Neural progenitor cell (in vitro differentiated cells): ENCODE results near the gene ZNF343.

Experiments used
- EZH2phosphoT487 ChIP-seq: fragments of 200-600 bp; sonication (generic); IDR thresholded peaks from 2 replicates; pipeline ENCODE4 v1.6.1; 2017; ENCODE audit warnings: antibody characterized with exemption
- TF ChIP-seq, protein P1 (sequence below): fragments of 200-600 bp; sonication (generic); IDR thresholded peaks from 2 replicates; pipeline ENCODE4 v1.5.1; 2017; ENCODE audit warnings: antibody characterized with exemption, mild to moderate bottlenecking

GRCh38 chr20:2485080-2485479 is 23.6 kb downstream of the ZNF343 start:
- TF ChIP-seq, protein P1, sequence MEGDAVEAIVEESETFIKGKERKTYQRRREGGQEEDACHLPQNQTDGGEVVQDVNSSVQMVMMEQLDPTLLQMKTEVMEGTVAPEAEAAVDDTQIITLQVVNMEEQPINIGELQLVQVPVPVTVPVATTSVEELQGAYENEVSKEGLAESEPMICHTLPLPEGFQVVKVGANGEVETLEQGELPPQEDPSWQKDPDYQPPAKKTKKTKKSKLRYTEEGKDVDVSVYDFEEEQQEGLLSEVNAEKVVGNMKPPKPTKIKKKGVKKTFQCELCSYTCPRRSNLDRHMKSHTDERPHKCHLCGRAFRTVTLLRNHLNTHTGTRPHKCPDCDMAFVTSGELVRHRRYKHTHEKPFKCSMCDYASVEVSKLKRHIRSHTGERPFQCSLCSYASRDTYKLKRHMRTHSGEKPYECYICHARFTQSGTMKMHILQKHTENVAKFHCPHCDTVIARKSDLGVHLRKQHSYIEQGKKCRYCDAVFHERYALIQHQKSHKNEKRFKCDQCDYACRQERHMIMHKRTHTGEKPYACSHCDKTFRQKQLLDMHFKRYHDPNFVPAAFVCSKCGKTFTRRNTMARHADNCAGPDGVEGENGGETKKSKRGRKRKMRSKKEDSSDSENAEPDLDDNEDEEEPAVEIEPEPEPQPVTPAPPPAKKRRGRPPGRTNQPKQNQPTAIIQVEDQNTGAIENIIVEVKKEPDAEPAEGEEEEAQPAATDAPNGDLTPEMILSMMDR: no peak
- TF ChIP-seq EZH2phosphoT487: no peak
